Measurements from ENCODE around the gene TRIM65. TPM values are rescaled to one million over a fixed set of nuclear protein-coding genes. Genes with fewer than 3 reads are reported as not detected.
A peak's percentile ranks its signal among the peaks of the same experiment; 100 is the strongest.

TRIM65 gene, protein sequence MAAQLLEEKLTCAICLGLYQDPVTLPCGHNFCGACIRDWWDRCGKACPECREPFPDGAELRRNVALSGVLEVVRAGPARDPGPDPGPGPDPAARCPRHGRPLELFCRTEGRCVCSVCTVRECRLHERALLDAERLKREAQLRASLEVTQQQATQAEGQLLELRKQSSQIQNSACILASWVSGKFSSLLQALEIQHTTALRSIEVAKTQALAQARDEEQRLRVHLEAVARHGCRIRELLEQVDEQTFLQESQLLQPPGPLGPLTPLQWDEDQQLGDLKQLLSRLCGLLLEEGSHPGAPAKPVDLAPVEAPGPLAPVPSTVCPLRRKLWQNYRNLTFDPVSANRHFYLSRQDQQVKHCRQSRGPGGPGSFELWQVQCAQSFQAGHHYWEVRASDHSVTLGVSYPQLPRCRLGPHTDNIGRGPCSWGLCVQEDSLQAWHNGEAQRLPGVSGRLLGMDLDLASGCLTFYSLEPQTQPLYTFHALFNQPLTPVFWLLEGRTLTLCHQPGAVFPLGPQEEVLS
- total RNA-seq = 10 to 100 TPM; 14.0 to 22.7 (median 16.9) TPM

DNA sequence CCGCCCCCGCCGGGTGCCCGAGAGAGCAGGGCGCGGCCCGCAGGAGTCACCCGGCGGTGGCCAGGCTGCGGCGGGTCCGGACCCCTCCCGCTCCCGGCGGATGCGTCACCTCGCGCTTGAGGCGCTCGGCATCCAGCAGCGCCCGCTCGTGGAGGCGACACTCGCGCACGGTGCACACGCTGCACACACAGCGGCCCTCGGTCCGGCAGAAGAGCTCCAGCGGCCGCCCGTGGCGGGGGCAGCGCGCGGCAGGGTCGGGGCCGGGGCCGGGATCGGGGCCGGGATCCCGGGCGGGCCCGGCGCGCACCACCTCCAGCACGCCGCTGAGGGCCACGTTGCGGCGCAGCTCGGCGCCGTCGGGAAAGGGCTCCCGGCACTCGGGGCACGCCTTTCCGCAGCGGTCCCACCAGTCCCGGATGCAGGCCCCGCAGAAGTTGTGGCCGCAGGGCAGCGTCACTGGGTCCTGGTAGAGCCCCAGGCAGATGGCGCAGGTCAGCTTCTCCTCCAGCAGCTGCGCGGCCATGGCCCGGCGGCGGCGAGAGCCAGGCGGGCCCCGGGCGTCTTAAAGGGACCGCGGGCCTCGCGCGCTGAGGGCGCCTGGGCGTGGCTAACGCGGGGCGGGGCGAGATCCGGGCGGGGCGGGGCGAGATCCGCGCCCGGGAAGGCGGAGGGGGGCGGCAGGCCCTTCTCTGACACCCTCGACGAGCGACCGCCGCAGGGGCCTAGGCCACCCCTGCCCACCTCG, at the start of gene TRIM65:
TSS of gene TRIM65 (minus strand) at position 537 of the 745 bp plus-strand sequence. CDS start at position 523, 14 bp downstream.
- H3K36me3 ChIP-seq = peaks cover 0 to 46% (median 0%) of the 10 kb centered on the region in 3 donors
- DNase-seq = peak; percentile 74 to 94 (median 92)
- no peaks in the 10 kb centered on the region for H3K9me3 ChIP-seq
- TF ChIP-seq, protein P1, sequence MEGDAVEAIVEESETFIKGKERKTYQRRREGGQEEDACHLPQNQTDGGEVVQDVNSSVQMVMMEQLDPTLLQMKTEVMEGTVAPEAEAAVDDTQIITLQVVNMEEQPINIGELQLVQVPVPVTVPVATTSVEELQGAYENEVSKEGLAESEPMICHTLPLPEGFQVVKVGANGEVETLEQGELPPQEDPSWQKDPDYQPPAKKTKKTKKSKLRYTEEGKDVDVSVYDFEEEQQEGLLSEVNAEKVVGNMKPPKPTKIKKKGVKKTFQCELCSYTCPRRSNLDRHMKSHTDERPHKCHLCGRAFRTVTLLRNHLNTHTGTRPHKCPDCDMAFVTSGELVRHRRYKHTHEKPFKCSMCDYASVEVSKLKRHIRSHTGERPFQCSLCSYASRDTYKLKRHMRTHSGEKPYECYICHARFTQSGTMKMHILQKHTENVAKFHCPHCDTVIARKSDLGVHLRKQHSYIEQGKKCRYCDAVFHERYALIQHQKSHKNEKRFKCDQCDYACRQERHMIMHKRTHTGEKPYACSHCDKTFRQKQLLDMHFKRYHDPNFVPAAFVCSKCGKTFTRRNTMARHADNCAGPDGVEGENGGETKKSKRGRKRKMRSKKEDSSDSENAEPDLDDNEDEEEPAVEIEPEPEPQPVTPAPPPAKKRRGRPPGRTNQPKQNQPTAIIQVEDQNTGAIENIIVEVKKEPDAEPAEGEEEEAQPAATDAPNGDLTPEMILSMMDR (IDR thresholded peaks at IDR 0.05) = peak in 5 of 6 experiments; percentile 32 to 64 (median 46)
- peak; percentile 62 to 67 for TF ChIP-seq POLR2A (IDR thresholded peaks at IDR 0.05)
- H3K4me3 ChIP-seq = peak within 1 kb of the TSS; percentile 79 to 91 (median 82)
- peaks cover 2 to 37% (median 14%) of the 10 kb centered on the region in 4 donors for H3K4me1 ChIP-seq
- no peaks in the 10 kb centered on the region for H3K27me3 ChIP-seq
- peak within 1 kb of the TSS; percentile 85 to 98 (median 92) for H3K27ac ChIP-seq

DNA sequence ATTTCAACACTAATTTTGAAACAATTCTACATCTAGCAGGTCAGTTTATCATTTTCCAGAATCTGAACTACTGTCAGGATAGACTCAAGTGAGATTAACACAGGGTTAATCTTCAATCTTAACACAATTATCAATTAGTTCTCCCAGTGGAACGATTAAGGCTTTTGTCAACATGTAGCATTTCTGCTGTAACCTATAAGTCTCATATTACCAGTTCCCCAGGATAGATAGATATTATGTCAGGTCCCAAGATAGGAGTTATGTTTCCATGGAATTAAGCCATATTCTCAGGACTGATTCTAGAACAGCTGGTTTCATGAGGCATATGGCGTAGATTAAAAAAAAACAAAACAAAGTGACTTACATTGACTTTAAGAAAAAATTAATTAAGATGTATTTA, 48.5 kb upstream of the TRIM65 start:
- Histone ChIP-seq H3K4me3 (no peak overlapping the region), H3K27ac (no peak overlapping the region), H3K36me3 (peaks cover 0 to 59% (median 3%) of the 10 kb centered on the region in 3 donors), H3K27me3 (no peaks in the 10 kb centered on the region), H3K4me1 (peaks cover 0 to 11% (median 2%) of the 10 kb centered on the region in 4 donors), H3K9me3 (no peaks in the 10 kb centered on the region)
- TF ChIP-seq POLR2A (IDR thresholded peaks at IDR 0.05) = no peak
- TF ChIP-seq, protein P1 (IDR thresholded peaks at IDR 0.05) = no peak
- DNase-seq = no peak

DNA sequence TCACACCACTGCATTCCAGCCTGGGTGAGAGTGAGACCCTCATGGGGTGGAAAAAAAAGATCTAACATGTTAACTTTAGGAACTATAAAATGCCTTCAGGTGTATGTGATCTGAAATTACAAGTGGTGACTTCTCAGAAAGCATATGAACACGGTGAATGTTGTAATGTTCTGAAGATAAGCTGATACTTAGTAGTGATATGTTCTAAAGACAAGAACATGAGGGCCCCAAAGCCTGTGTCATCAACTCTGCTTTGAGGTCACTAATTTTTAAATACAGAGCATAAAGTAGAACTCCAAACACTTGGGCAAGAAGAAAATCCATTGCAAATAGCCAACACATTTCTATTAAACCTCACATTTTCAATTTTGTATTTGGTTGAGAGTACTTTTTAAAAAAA, 46.7 kb upstream of the TRIM65 start:
- TF ChIP-seq, protein P1 (IDR thresholded peaks at IDR 0.05) = no peak
- no peak for TF ChIP-seq POLR2A (IDR thresholded peaks at IDR 0.05)
- H3K9me3 ChIP-seq = no peaks in the 10 kb centered on the region

DNA sequence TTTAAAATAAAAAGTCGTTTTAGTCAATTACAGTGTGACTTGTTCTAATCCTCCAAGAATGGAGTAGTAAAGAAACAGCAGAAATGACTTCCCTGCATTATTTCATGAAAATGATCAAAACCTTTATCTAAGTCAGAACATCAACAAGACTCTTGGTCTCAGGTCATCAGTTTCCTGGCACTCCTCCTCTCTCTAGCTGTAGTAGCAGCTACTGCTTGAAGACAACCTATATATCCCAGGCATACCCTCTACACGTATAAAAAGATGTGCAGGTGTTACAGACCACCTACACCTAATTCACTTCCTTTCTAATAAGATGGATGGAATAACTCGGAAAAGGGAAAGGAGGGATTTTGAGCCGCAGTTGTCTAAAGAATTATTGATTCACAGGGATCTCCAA, 45.7 kb upstream of the TRIM65 start:
- Histone ChIP-seq H3K36me3 (peaks cover 0 to 33% (median 3%) of the 10 kb centered on the region in 3 donors), H3K9me3 (no peaks in the 10 kb centered on the region), H3K27ac (no peak overlapping the region), H3K4me1 (peaks cover 0 to 11% (median 3%) of the 10 kb centered on the region in 4 donors), H3K4me3 (no peak overlapping the region), H3K27me3 (no peaks in the 10 kb centered on the region)
- no peak for TF ChIP-seq POLR2A (IDR thresholded peaks at IDR 0.05)
- TF ChIP-seq, protein P1 (IDR thresholded peaks at IDR 0.05) = no peak
- DNase-seq = no peak

More for the DNA sequence above, 46.7 kb upstream of the TRIM65 start:
- no peaks in the 10 kb centered on the region for H3K27me3 ChIP-seq
- no peak overlapping the region for H3K27ac ChIP-seq
- DNase-seq = no peak
- H3K4me3 ChIP-seq = no peak overlapping the region
- H3K36me3 ChIP-seq = peaks cover 0 to 43% (median 3%) of the 10 kb centered on the region in 3 donors
- peaks cover 0 to 11% (median 3%) of the 10 kb centered on the region in 4 donors for H3K4me1 ChIP-seq

DNA sequence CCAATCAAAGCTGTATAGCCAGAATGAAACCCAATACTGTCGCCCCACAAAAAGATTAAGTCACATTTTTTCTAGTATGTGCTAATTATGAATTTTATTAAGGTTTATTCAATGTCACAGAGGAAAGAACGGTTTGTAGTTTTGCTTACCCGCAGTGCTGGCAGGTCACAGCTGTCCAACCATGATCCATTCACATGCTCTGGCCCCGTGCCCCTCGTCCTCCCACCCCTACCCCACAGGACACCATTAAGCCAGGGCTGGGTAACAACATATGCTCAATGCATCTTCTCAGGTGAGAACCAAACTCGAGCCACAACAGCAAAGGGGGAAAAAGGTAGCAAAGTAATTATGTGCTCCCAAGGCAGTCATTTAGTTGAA, 44.7 kb upstream of the TRIM65 start:
- peak overlapping the region; percentile 64 to 87 (median 76) for H3K4me3 ChIP-seq
- TF ChIP-seq, protein P1 (IDR thresholded peaks at IDR 0.05) = no peak
- TF ChIP-seq POLR2A (IDR thresholded peaks at IDR 0.05) = no peak
- H3K27ac ChIP-seq = peak overlapping the region in 2 of 4 donors; percentile 2 to 82
- peaks cover 0 to 11% (median 3%) of the 10 kb centered on the region in 4 donors for H3K4me1 ChIP-seq
- DNase-seq = peak in 1 of 3 donors; percentile 46
- H3K27me3 ChIP-seq = no peaks in the 10 kb centered on the region
- no peaks in the 10 kb centered on the region for H3K9me3 ChIP-seq
- peaks cover 0 to 23% (median 2%) of the 10 kb centered on the region in 3 donors for H3K36me3 ChIP-seq
